MM.1S (cell line): Measurements from ENCODE around the gene IGFBP1.

Experiments used
- DNase-seq: peaks from one replicate; pipeline ENCODE4 v3.0.0-alpha.2; 2015
- H2AFZ ChIP-seq: fragments of 300-600 bp; sonication (generic); 2 replicates; pipeline ENCODE4 v1.6.0; 2016; ENCODE audit warnings: antibody characterized with exemption, low read length
- H3F3A ChIP-seq: fragments of 300-600 bp; sonication (generic); 2 replicates; pipeline ENCODE4 v1.6.1; 2016; ENCODE audit warnings: mild to moderate bottlenecking, antibody characterized with exemption, low read length, moderate library complexity, mixed read lengths; ENCODE audit not compliant: insufficient read depth
- H3K27ac ChIP-seq: fragments of 300-600 bp; sonication (generic); 2 replicates; pipeline ENCODE4 v1.5.1; 2016; ENCODE audit warnings: mild to moderate bottlenecking, low read length
- H3K27me3 ChIP-seq: fragments of 300-600 bp; sonication (generic); replicated peaks from 2 replicates; pipeline ENCODE4 v1.6.0; 2016; ENCODE audit warnings: low read length; ENCODE audit not compliant: insufficient read depth
- H3K36me3 ChIP-seq: fragments of 300-600 bp; sonication (generic); replicated peaks from 2 replicates; pipeline ENCODE4 v1.6.1; 2016; ENCODE audit warnings: mild to moderate bottlenecking, low read length, mixed read lengths; ENCODE audit not compliant: insufficient read depth
- H3K4me1 ChIP-seq: fragments of 300-600 bp; sonication (generic); 2 replicates; pipeline ENCODE4 v1.6.1; 2016; ENCODE audit warnings: low read length, mixed read lengths
- H3K4me2 ChIP-seq: fragments of 300-600 bp; sonication (generic); 2 replicates; pipeline ENCODE4 v1.6.0; 2016; ENCODE audit warnings: low read depth, low read length
- H3K4me3 ChIP-seq: fragments of 300-600 bp; sonication (generic); 2 replicates; pipeline ENCODE4 v1.5.1; 2016; ENCODE audit warnings: low read length, mixed read lengths
- H3K79me2 ChIP-seq: fragments of 300-600 bp; sonication (generic); 2 replicates; pipeline ENCODE4 v1.6.1; 2016; ENCODE audit warnings: mixed run types, low read length, mixed read lengths
- H3K9ac ChIP-seq: fragments of 300-600 bp; sonication (generic); 2 replicates; pipeline ENCODE4 v1.6.1; 2016; ENCODE audit warnings: low read length, mixed read lengths
- H3K9me2 ChIP-seq: fragments of 300-600 bp; sonication (generic); replicated peaks from 2 replicates; pipeline ENCODE4 v1.6.1; 2016; ENCODE audit warnings: mild to moderate bottlenecking, low read length, mixed read lengths; ENCODE audit not compliant: insufficient read depth
- H3K9me3 ChIP-seq: fragments of 300-600 bp; sonication (generic); replicated peaks from 2 replicates; pipeline ENCODE4 v1.6.1; 2016; ENCODE audit warnings: mild to moderate bottlenecking, low read length, mixed read lengths; ENCODE audit not compliant: insufficient read depth
- H4K20me1 ChIP-seq: fragments of 300-600 bp; sonication (generic); 2 replicates; pipeline ENCODE4 v1.6.1; 2016; ENCODE audit warnings: mild to moderate bottlenecking, low read length, moderate library complexity, mixed read lengths; ENCODE audit not compliant: insufficient read depth
- EZH2 ChIP-seq: fragments of 300-600 bp; sonication (generic); optimal IDR thresholded peaks from 2 replicates; pipeline ENCODE3; 2017; ENCODE audit warnings: low read depth, mild to moderate bottlenecking, antibody characterized with exemption, low read length, mixed read lengths
- EZH2phosphoT487 ChIP-seq: fragments of 300-600 bp; sonication (generic); IDR thresholded peaks from 2 replicates; pipeline ENCODE4 v1.6.1; 2018; ENCODE audit warnings: antibody characterized with exemption, low read length
- TF ChIP-seq, protein P1 (sequence below): fragments of 300-600 bp; sonication (generic); IDR thresholded peaks from 2 replicates; pipeline ENCODE4 v1.5.1; 2016; ENCODE audit warnings: antibody characterized with exemption, low read length, mixed read lengths

Gene IGFBP1

DNA sequence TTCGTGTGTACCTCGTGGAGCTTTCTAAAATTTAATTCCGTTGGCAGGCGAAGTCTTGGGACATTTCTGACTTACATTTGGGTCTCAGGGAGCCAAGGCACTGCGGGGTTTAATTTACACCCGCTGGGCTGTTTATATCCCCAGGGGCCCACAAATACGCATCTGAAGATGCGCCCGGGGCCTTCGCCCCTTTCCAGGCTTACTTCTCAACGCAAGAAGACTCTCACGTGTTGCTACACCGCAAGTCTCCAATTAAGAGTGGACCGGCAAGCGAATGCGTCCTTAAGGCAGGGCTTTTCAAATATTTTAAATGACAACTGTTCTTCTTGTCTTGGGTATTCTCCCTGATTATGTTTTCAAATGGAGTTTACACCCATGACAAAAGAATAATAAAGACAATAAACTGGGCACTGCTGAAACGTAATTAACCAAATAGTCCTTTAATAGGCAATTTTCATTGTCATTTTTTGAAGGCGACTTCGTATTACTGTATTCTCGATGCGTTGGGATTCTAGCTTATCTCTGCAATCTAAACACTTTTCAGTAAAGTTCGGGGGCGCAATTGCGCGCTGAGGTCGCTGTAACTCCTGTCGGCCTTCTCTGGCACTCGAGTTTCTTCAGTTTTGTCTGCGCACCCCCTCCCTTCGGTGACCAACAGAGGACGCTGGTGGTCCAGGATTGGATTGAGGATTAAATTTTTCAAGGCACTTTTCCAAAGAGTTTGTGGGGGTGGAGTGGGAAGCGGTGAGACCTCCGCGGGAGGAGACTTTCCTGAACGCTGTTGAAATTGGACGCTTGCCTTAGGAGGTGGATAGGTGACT is 33.6 kb downstream of the IGFBP1 start:
- Histone ChIP-seq H3K9ac (peak overlapping the region; percentile 33; the same call in 1 of the 2 replicates), H3K36me3 (no peaks in the 10 kb centered on the region), H3K79me2 (no peaks in the 10 kb centered on the region), H3F3A (peaks cover 23% of the 10 kb centered on the region), H3K4me3 (peak overlapping the region; percentile 65), H3K9me2 (no peaks in the 10 kb centered on the region), H3K9me3 (no peaks in the 10 kb centered on the region), H3K27me3 (no peaks in the 10 kb centered on the region), H4K20me1 (no peaks in the 10 kb centered on the region), H3K4me2 (peak overlapping the region; percentile 98), H2AFZ (peak overlapping the region; percentile 91), H3K4me1 (peaks cover 21% of the 10 kb centered on the region; the same call in 1 of the 2 replicates), H3K27ac (no peak overlapping the region; the same call in 1 of the 2 replicates)
- TF ChIP-seq, protein P1, sequence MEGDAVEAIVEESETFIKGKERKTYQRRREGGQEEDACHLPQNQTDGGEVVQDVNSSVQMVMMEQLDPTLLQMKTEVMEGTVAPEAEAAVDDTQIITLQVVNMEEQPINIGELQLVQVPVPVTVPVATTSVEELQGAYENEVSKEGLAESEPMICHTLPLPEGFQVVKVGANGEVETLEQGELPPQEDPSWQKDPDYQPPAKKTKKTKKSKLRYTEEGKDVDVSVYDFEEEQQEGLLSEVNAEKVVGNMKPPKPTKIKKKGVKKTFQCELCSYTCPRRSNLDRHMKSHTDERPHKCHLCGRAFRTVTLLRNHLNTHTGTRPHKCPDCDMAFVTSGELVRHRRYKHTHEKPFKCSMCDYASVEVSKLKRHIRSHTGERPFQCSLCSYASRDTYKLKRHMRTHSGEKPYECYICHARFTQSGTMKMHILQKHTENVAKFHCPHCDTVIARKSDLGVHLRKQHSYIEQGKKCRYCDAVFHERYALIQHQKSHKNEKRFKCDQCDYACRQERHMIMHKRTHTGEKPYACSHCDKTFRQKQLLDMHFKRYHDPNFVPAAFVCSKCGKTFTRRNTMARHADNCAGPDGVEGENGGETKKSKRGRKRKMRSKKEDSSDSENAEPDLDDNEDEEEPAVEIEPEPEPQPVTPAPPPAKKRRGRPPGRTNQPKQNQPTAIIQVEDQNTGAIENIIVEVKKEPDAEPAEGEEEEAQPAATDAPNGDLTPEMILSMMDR = peak; percentile 96
- TF ChIP-seq EZH2phosphoT487 = no peak
- DNase-seq = peak; percentile 74

DNA sequence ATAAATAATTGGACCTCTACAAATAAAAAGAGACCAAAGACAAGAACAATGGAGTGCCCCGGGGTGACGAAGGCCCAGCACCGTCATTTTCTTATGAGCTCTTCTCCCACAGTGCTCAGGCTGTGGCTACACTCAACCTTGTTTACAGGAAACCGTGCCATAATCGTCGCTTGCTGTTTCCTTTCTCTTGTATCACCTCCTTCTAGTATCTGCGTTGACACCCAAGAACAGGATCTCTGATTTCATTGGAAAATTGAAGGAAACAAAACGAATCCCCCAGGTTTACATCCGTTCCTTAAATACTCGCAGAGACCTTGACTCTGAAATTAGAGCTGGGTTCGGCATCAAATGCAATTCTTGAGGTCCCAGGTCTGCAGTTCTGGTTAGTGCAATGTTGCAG is 34.5 kb downstream of the IGFBP1 start:
- no peaks in the 10 kb centered on the region for H3K9me3 ChIP-seq
- no peaks in the 10 kb centered on the region for H4K20me1 ChIP-seq
- H3K27ac ChIP-seq = peak overlapping the region; percentile 10; the same call in 1 of the 2 replicates
- peak overlapping the region; percentile 98 for H3K4me2 ChIP-seq
- peak overlapping the region; percentile 91 for H2AFZ ChIP-seq
- peak overlapping the region; percentile 33; the same call in 1 of the 2 replicates for H3K9ac ChIP-seq
- H3K79me2 ChIP-seq = no peaks in the 10 kb centered on the region
- H3K9me2 ChIP-seq = no peaks in the 10 kb centered on the region
- no peaks in the 10 kb centered on the region for H3K27me3 ChIP-seq
- H3K4me3 ChIP-seq = peak overlapping the region; percentile 65
- TF ChIP-seq, protein P1 = no peak
- peaks cover 25% of the 10 kb centered on the region for H3K4me1 ChIP-seq
- peak; percentile 43 for DNase-seq
- peaks cover 23% of the 10 kb centered on the region for H3F3A ChIP-seq
- no peaks in the 10 kb centered on the region for H3K36me3 ChIP-seq

DNA sequence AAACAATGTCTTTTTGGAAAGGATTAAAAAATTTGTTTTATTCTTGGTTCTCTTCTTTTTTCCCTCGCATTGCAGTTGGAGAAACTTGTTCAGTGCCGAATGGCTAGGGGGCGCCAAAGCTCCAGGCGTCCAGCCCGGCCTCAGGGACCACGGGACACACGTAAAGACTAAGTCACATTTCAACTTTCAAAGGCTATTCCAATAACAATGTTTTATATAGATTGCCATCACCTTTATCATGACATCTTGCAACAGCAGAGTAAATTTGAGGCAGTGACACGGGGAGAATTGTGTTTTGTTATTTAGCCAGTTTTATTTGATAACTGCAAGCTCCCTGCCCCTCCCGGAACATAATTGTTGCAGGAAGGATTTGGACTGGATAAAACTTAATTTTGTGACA is 35.0 kb downstream of the IGFBP1 start:
- H3K36me3 ChIP-seq = no peaks in the 10 kb centered on the region
- peak overlapping the region; percentile 98 for H3K4me2 ChIP-seq
- no peaks in the 10 kb centered on the region for H3K27me3 ChIP-seq
- TF ChIP-seq EZH2phosphoT487 = no peak
- TF ChIP-seq, protein P1 = peak; percentile 94
- no peak for TF ChIP-seq EZH2
- H3K9me3 ChIP-seq = no peaks in the 10 kb centered on the region
- H3K9ac ChIP-seq = no peak overlapping the region
- H3K4me1 ChIP-seq = peaks cover 21% of the 10 kb centered on the region
- H2AFZ ChIP-seq = peak overlapping the region; percentile 91
- H3K79me2 ChIP-seq = no peaks in the 10 kb centered on the region
- H4K20me1 ChIP-seq = no peaks in the 10 kb centered on the region
- peak overlapping the region; percentile 65 for H3K4me3 ChIP-seq
- no peaks in the 10 kb centered on the region for H3K9me2 ChIP-seq
- peaks cover 23% of the 10 kb centered on the region for H3F3A ChIP-seq
- no peak overlapping the region for H3K27ac ChIP-seq
- DNase-seq = peak; percentile 76
